GM11168 (cell line): Measurements from ENCODE around the gene TP53I13.
"Not testable (repeated sequence)": the region's sequence is repeated elsewhere in the genome, so short reads cannot be mapped to it uniquely, and the experiment has no call there.

ENCODE experiments used
- in situ Hi-C: fragments of 300-500 bp; cut with MboI; formaldehyde crosslinking; loops from one replicate; pipeline ENCODE4 v1.12.0; 2022; ENCODE audit warnings: low sequenced_read_pairs; ENCODE audit not compliant: unreplicated experiment

The TP53I13 gene, protein sequence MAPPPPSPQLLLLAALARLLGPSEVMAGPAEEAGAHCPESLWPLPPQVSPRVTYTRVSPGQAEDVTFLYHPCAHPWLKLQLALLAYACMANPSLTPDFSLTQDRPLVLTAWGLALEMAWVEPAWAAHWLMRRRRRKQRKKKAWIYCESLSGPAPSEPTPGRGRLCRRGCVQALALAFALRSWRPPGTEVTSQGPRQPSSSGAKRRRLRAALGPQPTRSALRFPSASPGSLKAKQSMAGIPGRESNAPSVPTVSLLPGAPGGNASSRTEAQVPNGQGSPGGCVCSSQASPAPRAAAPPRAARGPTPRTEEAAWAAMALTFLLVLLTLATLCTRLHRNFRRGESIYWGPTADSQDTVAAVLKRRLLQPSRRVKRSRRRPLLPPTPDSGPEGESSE

DNA sequence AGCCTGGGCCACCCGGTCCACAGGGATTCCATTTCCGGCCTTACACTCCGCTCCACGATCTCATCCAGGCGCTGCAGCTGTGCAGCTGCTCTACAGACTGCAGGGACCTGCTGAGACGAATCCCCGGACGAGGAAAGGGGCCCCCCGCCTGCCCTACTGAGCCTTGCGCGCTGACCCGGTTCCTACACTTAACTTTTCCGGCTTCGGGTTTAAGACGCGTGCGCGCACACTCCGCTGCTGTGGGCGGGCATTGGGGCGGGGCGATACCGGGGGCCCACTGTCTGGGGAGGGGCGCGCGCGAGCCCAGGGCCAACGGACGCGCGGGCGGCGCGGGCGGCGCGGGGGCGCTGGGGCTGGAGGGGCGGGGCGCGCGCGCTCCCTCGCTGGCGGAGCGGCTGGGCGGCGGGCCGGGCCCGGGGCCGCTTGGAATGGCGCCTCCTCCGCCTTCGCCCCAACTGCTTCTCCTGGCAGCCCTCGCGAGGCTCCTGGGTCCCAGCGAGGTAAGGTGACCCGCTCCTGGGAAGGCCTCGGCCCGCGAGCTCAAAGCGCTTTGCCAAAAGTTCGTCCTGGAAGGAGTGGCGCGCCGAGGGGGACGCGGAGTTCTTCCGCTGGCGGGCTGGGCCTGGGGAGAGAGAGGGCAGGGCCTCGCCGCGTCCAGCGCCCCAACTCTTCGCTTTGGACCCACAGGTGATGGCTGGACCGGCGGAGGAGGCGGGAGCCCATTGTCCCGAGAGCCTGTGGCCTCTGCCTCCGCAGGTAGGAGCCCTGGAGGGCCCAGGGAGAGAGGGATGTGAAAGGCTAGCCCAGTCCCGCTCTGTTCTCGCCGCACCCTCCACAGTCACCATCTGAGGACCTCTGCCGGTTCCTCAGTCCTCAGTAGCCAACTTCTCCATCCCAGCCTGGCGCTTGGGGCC lies at the start of gene TP53I13:
TP53I13 (plus strand) TSS at position 371 of the 914 bp plus-strand sequence; CDS start at position 429, 58 bp downstream.
- in situ Hi-C loops = no loop called here

DNA sequence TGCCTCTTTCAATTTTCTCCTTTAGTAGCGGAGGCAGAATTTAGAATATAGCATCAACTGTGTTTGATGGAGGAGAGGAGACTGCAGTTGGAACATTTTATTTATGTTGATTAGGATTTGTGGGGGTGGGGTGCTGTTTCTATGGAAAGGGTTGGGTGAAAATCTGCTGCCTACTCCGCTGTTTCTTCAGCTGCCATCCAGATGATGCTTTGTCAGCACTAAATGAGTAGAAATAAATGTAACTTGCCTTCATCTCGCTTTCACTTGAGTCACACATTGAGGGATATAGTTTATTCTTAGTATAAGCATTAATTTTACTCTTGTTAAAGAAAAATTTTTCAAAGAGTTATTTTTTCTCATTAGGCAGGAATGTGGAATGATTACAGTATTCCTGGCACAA lies 43.8 kb upstream of the TP53I13 start:
- in situ Hi-C loops = no loop called here

DNA sequence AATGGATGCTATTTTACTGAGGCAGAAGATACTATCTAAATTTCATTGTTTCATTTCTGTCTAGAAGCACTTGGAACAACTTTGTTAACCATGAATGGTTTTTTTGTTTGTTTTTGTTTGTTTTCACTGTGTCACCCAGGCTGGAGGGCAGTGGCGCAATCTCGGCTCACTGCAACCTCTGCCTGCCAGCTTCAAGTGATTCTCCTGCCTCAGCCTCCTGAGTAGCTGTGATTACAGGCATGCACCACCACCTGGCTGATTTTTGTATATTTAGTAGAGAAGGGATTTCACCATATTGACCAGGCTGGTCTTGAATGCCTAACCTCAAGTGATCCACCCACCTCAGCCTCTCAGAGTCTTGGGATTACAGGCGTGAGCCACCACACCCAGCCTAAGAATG lies 42.2 kb upstream of the TP53I13 start:
- in situ Hi-C loops = no loop called here

DNA sequence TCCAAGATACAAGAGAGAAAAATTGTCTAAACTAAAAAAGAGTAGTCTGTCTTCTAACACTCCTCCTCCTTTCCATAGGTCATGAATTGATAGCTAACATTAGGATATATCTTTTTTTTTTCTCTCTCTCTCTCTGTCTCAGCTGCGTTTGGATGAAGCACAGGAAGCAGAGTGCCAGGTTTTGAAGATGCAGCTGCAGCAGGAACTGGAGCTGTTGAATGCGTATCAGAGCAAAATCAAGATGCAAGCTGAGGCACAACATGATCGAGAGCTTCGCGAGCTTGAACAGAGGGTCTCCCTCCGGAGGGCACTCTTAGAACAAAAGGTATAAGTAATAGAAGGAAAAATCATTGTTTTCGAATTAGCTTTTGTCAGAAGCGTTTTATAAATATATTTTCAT lies 34.5 kb upstream of the TP53I13 start:
- in situ Hi-C loops = loop anchor here (10.0 kb wide), 1 partner anchor 159 kb away; no protein-coding TSS in a partner anchor

DNA sequence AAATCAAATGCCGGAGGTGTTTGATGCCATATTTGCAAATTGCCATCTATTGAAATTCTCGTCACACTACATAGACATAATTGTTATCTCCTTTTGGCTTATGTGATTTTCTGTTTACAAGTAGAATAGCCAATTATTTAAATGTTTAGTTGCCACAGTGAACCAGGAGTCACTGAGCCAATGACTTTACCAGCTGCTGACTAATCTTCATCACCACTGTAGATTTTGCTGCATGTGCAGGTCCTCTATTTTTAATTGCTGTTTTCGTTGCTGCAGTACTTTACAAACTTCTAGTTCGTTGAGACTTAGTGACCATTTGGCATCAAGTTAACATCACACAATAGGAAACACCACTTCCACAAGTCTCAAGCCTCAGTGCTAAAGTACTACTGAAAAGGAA lies 24.4 kb upstream of the TP53I13 start:
- in situ Hi-C loops = no loop called here

DNA sequence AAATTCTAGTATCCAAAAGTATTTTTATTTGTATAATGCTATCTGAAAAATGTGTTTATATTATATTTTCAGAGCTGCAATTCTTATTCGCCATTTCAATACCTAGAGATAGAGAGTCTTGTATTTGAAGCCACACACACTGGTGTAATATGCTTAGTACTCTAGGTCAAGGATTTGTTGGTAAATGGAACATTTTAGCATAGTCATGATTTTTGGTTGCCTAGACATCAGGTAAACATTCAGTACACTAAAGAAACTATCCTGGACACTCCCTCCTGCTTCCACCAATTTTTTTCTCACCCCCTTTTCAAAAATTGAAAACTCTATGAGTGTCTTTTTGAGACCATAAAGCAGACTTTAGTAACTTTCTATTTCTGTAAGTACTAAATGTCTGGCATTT lies 22.4 kb upstream of the TP53I13 start:
- in situ Hi-C loops = no loop called here

DNA sequence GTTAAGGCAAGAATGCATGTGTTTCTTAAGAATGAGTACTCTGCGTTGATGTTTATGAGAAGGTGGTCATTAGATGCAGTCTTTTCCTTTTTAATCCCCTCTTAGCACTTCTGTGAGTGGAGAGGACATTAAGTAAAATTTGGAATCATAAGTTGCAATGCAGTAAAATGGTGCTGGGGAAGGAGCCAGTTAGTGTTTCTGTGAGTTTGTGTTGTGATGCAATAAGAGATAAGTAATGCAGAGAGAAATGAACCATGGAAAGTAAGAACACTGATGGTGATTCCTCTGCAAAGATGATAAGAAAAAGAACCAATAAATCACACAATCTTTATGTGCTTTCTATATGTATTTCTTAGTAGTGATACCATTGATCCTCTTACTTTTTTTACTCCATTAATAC lies 21.7 kb upstream of the TP53I13 start:
- in situ Hi-C loops = no loop called here

DNA sequence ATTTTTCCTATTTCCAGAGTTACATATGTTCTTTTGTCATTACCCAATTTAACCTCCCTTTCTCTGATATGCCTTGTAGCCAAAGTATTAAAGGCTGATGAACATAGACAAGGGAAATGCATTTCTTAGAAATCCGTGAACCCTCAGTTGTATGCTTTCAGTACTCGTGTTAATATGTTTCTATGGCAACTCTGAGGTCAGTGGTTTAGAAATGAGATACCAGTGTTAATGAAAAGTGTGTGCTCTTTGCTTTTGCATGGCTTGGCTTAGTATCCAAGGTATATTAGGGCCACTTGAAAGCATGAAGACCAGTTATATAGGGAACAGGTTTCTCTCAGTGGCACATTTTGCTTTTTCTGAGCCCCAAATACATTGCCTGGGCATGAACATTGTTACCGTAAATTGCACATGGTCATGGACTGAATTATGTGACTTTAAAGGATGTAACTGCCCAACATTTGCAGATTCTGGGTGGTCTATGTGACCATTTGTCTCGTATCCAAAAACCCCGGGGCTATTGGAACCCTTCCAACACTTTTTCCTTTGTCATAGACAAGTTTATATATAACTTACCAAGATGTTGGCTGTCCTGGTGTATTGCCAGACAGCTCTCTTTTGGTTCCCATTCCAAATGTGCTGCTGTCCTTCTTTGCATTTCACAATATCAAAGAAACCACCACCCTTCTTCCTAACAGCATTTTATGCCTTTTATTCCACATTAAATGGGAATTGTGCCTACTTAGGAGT lies 19.2 kb upstream of the TP53I13 start:
- in situ Hi-C loops = no loop called here

DNA sequence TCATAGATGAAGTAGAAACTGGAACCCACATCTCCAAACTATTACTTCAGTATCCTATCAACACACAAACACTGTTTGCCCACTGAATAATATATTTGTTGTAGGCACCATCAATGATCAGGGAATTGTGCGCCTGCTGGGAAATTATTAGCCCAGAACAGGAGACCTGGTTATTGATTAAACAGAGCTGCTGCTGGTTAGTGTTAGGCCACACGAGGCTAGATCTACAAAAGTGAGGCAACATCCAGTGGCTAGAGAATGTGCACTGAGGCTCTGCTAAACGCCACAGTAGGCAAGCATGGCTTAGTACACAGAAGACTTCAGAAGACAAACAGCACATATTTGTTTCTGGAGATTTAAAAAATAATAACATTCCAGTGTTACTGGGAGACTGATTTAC lies 12.7 kb upstream of the TP53I13 start:
- in situ Hi-C loops = no loop called here

DNA sequence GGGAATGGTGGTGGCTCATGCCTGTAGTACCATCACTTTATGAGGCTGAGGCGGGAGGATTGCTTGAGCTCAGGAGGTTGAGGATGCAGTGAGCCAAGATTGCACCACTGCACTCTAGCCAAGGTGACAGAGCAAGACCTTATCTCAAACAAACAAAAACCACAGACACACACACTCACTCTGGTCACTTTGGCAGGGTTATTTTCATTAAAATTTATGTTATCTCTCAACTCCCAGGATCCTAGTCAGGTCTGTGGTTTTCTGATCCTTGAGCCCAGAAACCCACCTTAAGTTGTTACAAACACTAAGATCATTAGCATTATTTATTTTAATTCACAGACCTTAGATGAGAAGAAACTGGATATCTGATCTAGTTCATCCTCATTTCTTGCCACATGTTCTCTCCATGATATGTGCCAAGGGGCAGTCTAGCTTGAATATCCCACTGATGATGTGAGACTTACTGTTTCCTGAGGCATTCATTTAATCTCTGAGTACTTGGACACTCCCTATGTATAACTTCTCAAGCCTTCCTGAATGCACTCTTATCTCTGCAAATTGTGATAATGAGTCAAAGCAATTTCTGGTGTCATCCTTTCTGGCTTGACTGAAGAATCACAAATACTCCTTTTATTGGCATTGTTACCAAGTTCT lies 11.3 kb upstream of the TP53I13 start:
- in situ Hi-C loops = no loop called here

DNA sequence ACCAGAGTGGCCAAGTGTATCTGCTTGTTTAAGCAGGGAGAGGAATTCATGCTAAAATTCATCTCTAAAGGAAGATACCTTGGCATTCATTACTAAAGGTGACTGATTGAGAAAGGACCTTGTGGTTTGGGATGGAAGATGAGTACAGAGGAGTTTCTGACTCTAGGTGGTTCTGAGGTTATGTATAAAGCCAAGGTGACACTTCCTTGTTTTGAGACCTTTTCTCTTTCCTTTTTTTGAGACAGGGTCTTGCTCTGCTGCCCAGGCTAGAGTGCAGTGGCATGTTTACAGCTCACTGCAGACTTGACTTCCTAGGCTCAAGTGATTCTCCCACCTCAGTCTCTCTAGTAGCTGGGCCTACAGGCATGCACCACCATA lies 10.8 kb upstream of the TP53I13 start:
- in situ Hi-C loops = no loop called here

DNA sequence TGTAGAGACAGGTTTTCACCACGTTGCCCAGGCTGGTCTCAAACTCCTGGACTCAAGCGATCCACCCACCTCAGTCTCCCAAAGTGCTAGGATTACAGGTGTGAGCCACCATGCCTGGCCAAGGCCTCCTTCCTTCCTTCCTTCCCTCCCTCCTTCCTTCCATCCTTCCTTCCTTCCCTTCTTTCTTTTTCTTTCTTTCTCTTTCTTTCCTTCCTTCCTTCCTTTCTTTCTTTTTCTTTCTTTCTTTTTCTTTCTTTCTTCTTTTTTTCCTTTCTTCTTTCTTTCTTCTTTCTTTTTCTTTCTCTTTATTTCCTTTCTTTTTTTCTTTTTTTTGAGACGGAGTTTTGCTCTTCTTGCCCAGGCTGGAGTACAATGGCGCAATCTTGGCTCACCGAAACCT lies 10.4 kb upstream of the TP53I13 start:
- in situ Hi-C loops = not testable (repeated sequence)

DNA sequence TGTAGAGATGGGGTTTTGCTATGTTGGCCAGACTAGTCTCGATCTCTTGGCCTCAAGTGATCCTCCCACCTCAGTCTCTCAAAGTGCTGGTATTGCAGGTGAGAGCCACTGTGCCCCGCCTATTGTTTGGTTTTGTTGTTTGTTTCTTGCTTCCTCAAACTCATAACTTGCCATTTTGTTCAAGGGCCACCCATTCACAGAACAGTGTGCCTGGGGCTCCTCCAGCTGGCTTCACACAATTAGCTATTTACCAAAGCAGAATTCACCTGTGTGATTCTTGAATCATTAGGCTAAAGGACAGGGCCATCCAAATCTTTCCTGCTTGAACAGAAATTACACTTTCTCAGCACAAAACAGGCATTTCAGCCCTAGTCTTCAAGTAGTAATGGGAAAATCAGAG lies 8.9 kb upstream of the TP53I13 start:
- in situ Hi-C loops = no loop called here

DNA sequence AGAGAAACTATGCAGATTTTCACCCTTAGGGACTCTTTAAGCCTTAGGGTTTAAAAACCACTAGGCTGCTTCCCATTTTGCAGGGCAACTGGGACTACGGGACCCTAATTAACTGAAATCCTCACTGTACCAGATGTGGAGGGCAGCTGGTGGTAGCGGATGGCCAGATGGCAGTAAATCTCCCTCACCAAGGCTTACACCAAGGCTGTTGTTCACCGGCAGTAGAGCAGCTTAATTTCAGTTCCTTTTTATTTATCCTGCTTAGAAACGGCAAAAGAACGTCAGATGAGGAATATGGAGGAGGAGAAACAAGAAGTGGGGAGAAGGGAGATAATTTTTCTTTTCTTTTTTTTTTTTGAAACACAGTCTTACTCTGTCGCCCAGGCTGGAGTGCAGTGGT lies 8.2 kb upstream of the TP53I13 start:
- in situ Hi-C loops = no loop called here

DNA sequence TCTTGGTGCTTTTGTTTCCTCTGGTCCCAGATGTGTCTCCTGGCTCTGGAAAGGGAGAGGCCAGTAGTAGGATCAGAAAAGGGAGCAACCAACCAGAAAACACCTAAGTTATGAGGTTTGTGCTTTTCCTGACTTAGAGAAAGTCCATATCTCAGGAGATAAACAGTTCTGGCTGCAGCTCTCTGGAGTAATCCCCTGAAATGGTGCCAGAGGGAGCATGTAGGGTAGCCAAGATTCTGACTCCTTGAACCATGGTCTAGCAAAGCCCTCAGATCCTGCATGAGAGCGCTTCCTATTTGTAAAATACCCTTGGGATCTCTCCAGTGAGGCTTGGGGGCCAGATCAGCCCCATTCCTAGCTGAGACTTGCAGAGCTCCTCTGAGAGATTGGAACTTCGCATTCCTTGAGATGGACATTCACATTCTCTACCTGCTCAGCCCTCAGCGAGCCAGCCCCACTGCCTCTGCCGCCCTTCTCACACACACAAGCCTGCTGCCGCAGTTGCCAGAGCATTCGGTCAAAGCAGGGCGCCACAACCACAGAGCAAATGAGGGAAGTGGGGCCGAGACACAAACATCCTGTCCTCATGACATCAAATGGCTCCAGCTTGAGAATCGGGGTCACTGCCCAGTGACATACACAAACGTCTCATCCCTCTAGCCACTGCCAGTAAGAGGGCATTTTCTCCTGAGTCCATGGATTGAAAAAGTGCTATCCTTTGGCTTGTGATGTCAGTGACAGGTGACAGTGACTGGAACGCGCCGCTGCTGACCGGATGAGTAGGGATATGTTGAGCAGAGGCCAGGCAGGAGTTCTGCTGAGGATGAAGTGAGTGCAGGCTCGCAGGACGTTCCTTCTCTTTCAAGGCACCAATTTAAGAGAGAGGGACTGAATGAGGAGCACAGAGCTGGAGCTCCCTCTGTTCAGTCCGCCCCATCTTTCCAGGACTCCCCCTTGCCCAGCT lies 6.7 kb upstream of the TP53I13 start:
- in situ Hi-C loops = no loop called here

DNA sequence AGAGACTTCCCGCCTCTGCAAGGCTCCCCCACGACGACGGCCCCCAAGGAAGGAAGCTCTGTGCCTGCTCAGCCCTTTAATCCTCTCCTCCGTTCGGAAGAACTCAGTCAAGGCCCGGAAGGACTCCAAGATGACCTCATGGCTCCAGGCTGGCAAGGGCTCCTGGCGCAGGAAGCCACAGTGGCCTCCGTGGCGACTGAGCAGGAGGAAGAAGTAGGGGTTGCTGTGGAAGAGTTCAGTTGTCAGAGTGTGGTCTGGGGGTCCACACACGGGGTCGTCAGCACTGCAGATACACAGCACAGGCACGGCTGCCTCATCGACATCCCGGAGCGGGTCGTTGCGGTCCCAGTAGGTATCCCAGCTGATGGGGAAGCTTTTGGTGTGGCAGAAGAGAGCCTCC lies 5.9 kb upstream of the TP53I13 start:
- in situ Hi-C loops = no loop called here

DNA sequence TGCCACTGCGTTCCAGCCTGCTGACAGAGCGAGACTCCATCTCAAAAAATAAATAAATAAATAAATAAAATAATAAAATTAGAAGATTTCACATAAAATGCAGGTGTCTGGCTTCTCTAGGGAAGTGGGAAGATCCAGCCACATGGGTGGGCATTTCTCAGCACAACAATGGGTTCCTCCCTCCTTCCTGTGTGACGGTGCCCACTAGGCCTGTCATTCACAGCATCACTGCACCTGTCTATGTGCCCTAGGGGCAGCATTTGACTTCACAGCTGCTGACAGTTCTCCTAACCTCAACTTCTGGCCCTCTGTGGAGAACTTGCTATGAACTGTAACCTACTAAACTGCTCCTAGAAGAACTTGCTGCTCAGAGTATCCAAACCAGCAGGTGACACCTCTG lies 4.7 kb upstream of the TP53I13 start:
- in situ Hi-C loops = no loop called here

DNA sequence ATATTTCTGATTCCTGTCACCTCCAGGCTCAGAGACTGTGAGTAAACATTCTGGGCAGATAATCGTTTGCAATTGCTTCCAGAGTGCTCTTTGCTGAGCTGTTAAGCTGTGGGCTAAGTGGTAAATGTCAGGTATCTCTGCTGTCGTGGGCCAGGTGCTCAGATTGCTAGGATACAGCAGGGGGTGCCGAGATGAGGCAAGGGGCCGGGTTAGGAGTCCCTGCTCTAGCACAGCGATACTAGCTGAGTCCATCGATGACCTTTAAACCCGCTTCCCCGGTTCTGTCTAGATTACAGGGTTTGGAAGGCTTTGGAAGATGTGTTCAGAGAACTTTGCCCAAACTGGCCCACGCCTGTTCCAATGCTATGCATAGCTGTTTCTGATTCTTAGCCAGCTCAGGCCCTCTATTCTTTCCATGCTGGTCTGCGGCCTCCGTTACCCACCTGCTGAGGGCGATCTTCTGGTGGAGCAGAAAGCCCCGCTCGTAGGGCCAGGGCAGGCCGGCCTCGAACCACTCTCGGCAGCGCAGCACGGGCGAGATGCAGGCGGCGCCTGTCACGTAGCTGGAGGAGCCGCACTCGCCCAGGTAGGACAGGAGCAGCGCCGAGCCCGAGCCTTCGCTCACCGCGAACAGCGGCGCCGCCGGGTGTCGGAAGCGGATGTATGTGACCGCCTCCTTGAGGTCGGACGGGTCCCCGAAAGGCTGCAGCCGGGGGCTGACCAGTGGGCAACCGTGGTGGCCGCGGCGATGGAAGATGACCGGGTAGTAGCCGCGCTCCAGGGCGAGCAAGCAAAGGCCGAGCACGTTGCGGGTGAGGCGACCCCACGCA lies 2.6 kb upstream of the TP53I13 start:
- in situ Hi-C loops = no loop called here
